HCT116 (cell line): ENCODE measurements around the gene LYRM9. TPM values are rescaled to one million over a fixed set of nuclear protein-coding genes. Genes with fewer than 3 reads are reported as not detected.

Experiments used
- ATAC-seq: fragments of 200-7000 bp; cut with Tn5 transposase; 2 replicates; pipeline ENCODE4 v1.9.1; 2020; ENCODE audit warnings: mild to moderate bottlenecking, moderate library complexity
- BruUV-seq: library from RNA; stranded (reverse); fragments of 400-500 nt; replicated peaks from 2 replicates; lab custom pipeline; 2021; lab: Mats Ljungman, UMichigan
- CTCF ChIA-PET: fragments of 300-600 bp; sonication (Branson Sonifier 250); formaldehyde crosslinking; loops from one replicate; lab custom pipeline; 2021; ENCODE audit warnings: antibody characterized with exemption; lab: Charles Lee
- POLR2A ChIA-PET: fragments of 300-600, 350-600 bp; sonication (Branson Sonifier 250); formaldehyde crosslinking; loops from one replicate; lab custom pipeline; 2021; ENCODE audit warnings: antibody characterized with exemption; lab: Charles Lee
- RAD21 ChIA-PET, 2 experiments: fragments of 300-600 bp; sonication (Branson Sonifier 250); formaldehyde crosslinking; loops; one replicate each; lab custom pipeline; 2023; ENCODE audit warnings: low total read pairs in 2 of 2; ENCODE audit not compliant: uncharacterized antibody in 2 of 2, unreplicated experiment in 2 of 2, low non-redundant PET in 1 of 2; lab: Charles Lee
- DNase-seq: peaks from one replicate; pipeline ENCODE4 v3.0.0-alpha.2; 2010; ENCODE audit warnings: low read depth, low spot score
- H2AFZ ChIP-seq: fragments of 200-600 bp; shearing (Covaris generic), sonication (generic); 2 replicates; pipeline ENCODE4 v1.6.1; 2017; ENCODE audit warnings: low read depth, mixed run types, mixed read lengths, antibody characterized with exemption, low read length; ENCODE audit not compliant: poor library complexity, severe bottlenecking
- H3K27ac ChIP-seq: 2 replicates; pipeline ENCODE4 v1.5.1; 2012; ENCODE audit warnings: low read depth, low read length
- H3K27me3 ChIP-seq: fragments of 200-600 bp; sonication (generic); 2 replicates; pipeline ENCODE4 v1.6.1; 2016; ENCODE audit warnings: mixed run types, low read length, mixed read lengths; ENCODE audit not compliant: insufficient read depth
- H3K36me3 ChIP-seq, 2 experiments: fragments of 200-500 bp in 1 of 2; fragments of 200-600 bp in 1 of 2; sonication (Bioruptor generic) in 1 of 2; sonication (generic) in 1 of 2; 2 replicates each; pipeline versions ENCODE4 v1.5.1 to v1.6.1; 2014 to 2016; ENCODE audit warnings: low read length in 2 of 2, inconsistent platforms in 1 of 2, mixed read lengths in 1 of 2, mixed run types in 1 of 2; ENCODE audit not compliant: insufficient read depth in 2 of 2, control insufficient read depth in 1 of 2
- H3K4me1 ChIP-seq, 2 experiments: fragments of 200-600 bp in 1 of 2; sonication (generic) in 1 of 2; 2 replicates each; pipeline versions ENCODE4 v1.5.1 to v1.6.1; 2012 to 2017; ENCODE audit warnings: low read length in 2 of 2, inconsistent platforms in 1 of 2, mild to moderate bottlenecking in 1 of 2, mixed read lengths in 1 of 2, mixed run types in 1 of 2, moderate library complexity in 1 of 2; ENCODE audit not compliant: insufficient read depth in 2 of 2, control insufficient read depth in 1 of 2
- H3K4me2 ChIP-seq: fragments of 200-600 bp; sonication (generic); 2 replicates; pipeline ENCODE4 v1.6.1; 2017; ENCODE audit warnings: mixed run types, low read length, mixed read lengths
- H3K4me3 ChIP-seq, 2 experiments: fragments of 200-600 bp in 1 of 2; sonication (generic) in 1 of 2; replicated peaks in 1 of 2; 2 replicates each; pipeline ENCODE4 v1.5.1; 2011 to 2016; ENCODE audit warnings: low read length in 2 of 2, control low read depth in 1 of 2, low read depth in 1 of 2, mild to moderate bottlenecking in 1 of 2, mixed read lengths in 1 of 2, mixed run types in 1 of 2
- H3K79me2 ChIP-seq: fragments of 200-600 bp; sonication (generic); 2 replicates; pipeline ENCODE4 v1.6.1; 2017; ENCODE audit warnings: mild to moderate bottlenecking, mixed run types, low read length, moderate library complexity, mixed read lengths; ENCODE audit not compliant: insufficient read depth
- H3K9ac ChIP-seq: fragments of 200-600 bp; sonication (generic); 2 replicates; pipeline ENCODE4 v1.6.1; 2016; ENCODE audit warnings: low read length, mixed read lengths
- H3K9me2 ChIP-seq: fragments of 200-600 bp; sonication (generic), shearing (Covaris generic); 2 replicates; pipeline ENCODE4 v1.6.1; 2017; ENCODE audit warnings: mixed run types, mild to moderate bottlenecking, moderate library complexity; ENCODE audit not compliant: insufficient read depth
- H3K9me3 ChIP-seq, 2 experiments: fragments of 200-500 bp in 1 of 2; fragments of 200-600 bp in 1 of 2; sonication (Bioruptor generic) in 1 of 2; sonication (generic) in 1 of 2; 2 replicates each; pipeline ENCODE4 v1.6.1; 2014 to 2017; ENCODE audit warnings: low read length in 2 of 2, mixed read lengths in 2 of 2, inconsistent platforms in 1 of 2, low read depth in 1 of 2, mild to moderate bottlenecking in 1 of 2, mixed run types in 1 of 2, moderate library complexity in 1 of 2; ENCODE audit not compliant: control insufficient read depth in 1 of 2, insufficient read depth in 1 of 2
- H4K20me1 ChIP-seq: fragments of 200-600 bp; sonication (generic), shearing (Covaris generic); 2 replicates; pipeline ENCODE4 v1.6.1; 2017; ENCODE audit warnings: mixed run types, mild to moderate bottlenecking, moderate library complexity; ENCODE audit not compliant: insufficient read depth
- CEBPB ChIP-seq: IDR thresholded peaks from 2 replicates; pipeline ENCODE4 v1.6.1; 2012; ENCODE audit warnings: low read depth
- EGR1 ChIP-seq: IDR thresholded peaks from 2 replicates; pipeline ENCODE4 v1.6.1; 2012; ENCODE audit warnings: low read depth
- ELF1 ChIP-seq: IDR thresholded peaks from 2 replicates; pipeline ENCODE4 v1.6.1; 2012; ENCODE audit warnings: low read depth, borderline replicate concordance
- EZH2 ChIP-seq: fragments of 200-600 bp; sonication (generic); IDR thresholded peaks from 2 replicates; pipeline ENCODE4 v1.6.1; 2017; ENCODE audit warnings: antibody characterized with exemption, mixed run types
- FOSL1 ChIP-seq: IDR thresholded peaks from 2 replicates; pipeline ENCODE4 v1.6.1; 2012; ENCODE audit warnings: low read depth
- JUND ChIP-seq: IDR thresholded peaks from 2 replicates; pipeline ENCODE4 v1.6.1; 2012
- POLR2A ChIP-seq: IDR thresholded peaks from 2 replicates; pipeline ENCODE4 v1.7.0; 2011; ENCODE audit warnings: borderline replicate concordance; ENCODE audit not compliant: insufficient read depth, insufficient read length; ENCODE audit errors: extremely low read depth
- RAD21 ChIP-seq: IDR thresholded peaks from 2 replicates; pipeline ENCODE4 v1.6.1; 2012; ENCODE audit warnings: low read depth, mild to moderate bottlenecking
- SIN3A ChIP-seq: IDR thresholded peaks from 2 replicates; pipeline ENCODE4 v1.6.1; 2012; ENCODE audit warnings: low read depth
- TCF7L2 ChIP-seq: IDR thresholded peaks from 2 replicates; pipeline ENCODE4 v1.7.0; 2011; ENCODE audit warnings: borderline replicate concordance, inconsistent platforms; ENCODE audit not compliant: insufficient read depth, insufficient read length; ENCODE audit errors: extremely low read depth
- ZFX ChIP-seq: fragments of 450-650 bp; IDR thresholded peaks from 2 replicates; pipeline ENCODE4 v1.6.1; 2017
- ZNF274 ChIP-seq: fragments of 200-500 bp; sonication (Bioruptor generic); IDR thresholded peaks from 2 replicates; pipeline ENCODE4 v1.6.1; 2014; ENCODE audit warnings: mild to moderate bottlenecking, low read depth, low read length, inconsistent platforms
- intact Hi-C: fragments of 100-400 bp; cut with micrococcal nuclease; formaldehyde crosslinking; loops from 2 replicates; pipeline ENCODE4 v1.10.0; 2022
- total RNA-seq: library from RNA; stranded (reverse); gene quantifications from one replicate; pipeline ENCODE4 v1.2.1, GENCODE V29; 2021; ENCODE audit not compliant: unreplicated experiment
- TF ChIP-seq, protein P1 (sequence below): IDR thresholded peaks from 2 replicates; pipeline ENCODE4 v1.6.1; 2012
- TF ChIP-seq, protein P2 (sequence below): IDR thresholded peaks from 2 replicates; pipeline ENCODE4 v1.6.1; 2012; ENCODE audit warnings: low read depth

The LYRM9 gene
- total RNA-seq, 1 experiment from 2014 or later: 4.8 TPM

DNA sequence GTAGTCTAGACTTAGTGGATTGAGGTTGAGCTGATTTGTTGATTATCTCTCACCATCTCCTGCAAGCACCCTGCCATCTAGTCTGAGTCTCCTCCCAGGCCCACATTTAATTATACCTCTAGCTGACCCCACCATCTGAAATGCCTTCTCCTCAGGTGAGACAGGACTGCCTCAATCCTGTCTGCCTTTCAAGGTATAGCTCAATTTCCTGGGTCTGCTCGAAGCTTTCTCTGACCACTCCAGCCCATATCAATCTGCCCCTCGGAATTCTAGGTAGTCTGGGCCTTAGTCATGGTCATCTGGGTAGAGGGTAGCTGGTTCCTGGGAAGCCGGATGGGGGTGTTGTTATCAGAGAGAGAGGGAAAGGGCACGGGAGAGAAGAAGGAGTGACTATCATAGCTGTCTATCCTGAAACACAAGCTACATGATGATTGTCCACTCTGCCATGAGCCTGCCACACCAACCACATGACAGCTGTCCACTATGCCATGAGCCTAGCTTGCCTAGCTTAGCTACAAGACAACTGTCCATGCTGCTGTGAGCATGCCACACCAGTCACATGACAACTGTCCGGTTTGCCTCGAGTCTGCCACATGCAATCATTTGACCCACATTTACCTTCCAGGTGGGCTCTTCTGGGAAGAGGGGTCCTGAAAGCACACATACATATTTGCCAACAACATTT is 34.4 kb downstream of the LYRM9 start:
- TF ChIP-seq JUND (no peak), FOSL1 (no peak), TCF7L2 (no peak), ZNF274 (no peak), RAD21 (no peak), ZFX (no peak), ELF1 (no peak), EGR1 (no peak), EZH2 (no peak), CEBPB (no peak), SIN3A (no peak), POLR2A (no peak)
- TF ChIP-seq, protein P1, sequence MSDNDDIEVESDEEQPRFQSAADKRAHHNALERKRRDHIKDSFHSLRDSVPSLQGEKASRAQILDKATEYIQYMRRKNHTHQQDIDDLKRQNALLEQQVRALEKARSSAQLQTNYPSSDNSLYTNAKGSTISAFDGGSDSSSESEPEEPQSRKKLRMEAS: no peak
- TF ChIP-seq, protein P2, sequence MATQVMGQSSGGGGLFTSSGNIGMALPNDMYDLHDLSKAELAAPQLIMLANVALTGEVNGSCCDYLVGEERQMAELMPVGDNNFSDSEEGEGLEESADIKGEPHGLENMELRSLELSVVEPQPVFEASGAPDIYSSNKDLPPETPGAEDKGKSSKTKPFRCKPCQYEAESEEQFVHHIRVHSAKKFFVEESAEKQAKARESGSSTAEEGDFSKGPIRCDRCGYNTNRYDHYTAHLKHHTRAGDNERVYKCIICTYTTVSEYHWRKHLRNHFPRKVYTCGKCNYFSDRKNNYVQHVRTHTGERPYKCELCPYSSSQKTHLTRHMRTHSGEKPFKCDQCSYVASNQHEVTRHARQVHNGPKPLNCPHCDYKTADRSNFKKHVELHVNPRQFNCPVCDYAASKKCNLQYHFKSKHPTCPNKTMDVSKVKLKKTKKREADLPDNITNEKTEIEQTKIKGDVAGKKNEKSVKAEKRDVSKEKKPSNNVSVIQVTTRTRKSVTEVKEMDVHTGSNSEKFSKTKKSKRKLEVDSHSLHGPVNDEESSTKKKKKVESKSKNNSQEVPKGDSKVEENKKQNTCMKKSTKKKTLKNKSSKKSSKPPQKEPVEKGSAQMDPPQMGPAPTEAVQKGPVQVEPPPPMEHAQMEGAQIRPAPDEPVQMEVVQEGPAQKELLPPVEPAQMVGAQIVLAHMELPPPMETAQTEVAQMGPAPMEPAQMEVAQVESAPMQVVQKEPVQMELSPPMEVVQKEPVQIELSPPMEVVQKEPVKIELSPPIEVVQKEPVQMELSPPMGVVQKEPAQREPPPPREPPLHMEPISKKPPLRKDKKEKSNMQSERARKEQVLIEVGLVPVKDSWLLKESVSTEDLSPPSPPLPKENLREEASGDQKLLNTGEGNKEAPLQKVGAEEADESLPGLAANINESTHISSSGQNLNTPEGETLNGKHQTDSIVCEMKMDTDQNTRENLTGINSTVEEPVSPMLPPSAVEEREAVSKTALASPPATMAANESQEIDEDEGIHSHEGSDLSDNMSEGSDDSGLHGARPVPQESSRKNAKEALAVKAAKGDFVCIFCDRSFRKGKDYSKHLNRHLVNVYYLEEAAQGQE: no peak
- TF ChIP-seq, all 23 proteins: peak for 0

More for the DNA sequence above, 34.4 kb downstream of the LYRM9 start:
- no peak for ATAC-seq
- ChIA-PET RAD21 (no interaction called here), CTCF (interaction anchor here (0.7 to 0.9 kb wide), 2 partner anchors 21 to 259 kb away, joined by 3 read pairs; no protein-coding TSS in a partner anchor), POLR2A (no interaction called here)
- intact Hi-C loops: no loop called here
- no peaks in the 10 kb centered on the region for H3K4me1 ChIP-seq
- 0 out of 2 replicates have a peak, but pooled peaks cover 15% of the 10 kb centered on the region for H3K27me3 ChIP-seq
- no peaks in the 10 kb centered on the region for H3K9me2 ChIP-seq
- H3K79me2 ChIP-seq: no peaks in the 10 kb centered on the region
- no peak overlapping the region for H3K27ac ChIP-seq
- no TSS peak for BruUV-seq
- DNase-seq: no peak
- H3K36me3 ChIP-seq: no peaks in the 10 kb centered on the region
- H2AFZ ChIP-seq: no peak overlapping the region
- H3K4me2 ChIP-seq: no peak overlapping the region
- H3K9me3 ChIP-seq: no peaks in the 10 kb centered on the region
- H3K4me3 ChIP-seq: no peak overlapping the region
- H3K9ac ChIP-seq: no peak overlapping the region
- no peaks in the 10 kb centered on the region for H4K20me1 ChIP-seq
